Neural cell (in vitro differentiated cells): ENCODE results near the gene GRAMD1B. TPM values are rescaled to one million over a fixed set of nuclear protein-coding genes. Genes with fewer than 3 reads are reported as not detected.

ENCODE experiments used
- H2AFZ ChIP-seq: fragments of 200-600, 300-800 bp; sonication (generic), shearing (Covaris generic); 2 replicates; pipeline ENCODE4 v1.6.0; 2014; ENCODE audit warnings: low read depth, mild to moderate bottlenecking, antibody characterized with exemption, low read length, moderate library complexity
- H3F3A ChIP-seq: fragments of 200-600 bp; shearing (Covaris generic); 2 replicates; pipeline ENCODE4 v1.6.1; 2016; ENCODE audit warnings: mild to moderate bottlenecking, moderate library complexity, mixed read lengths, antibody characterized with exemption, low read length; ENCODE audit not compliant: insufficient read depth, poor library complexity, severe bottlenecking
- H3K27ac ChIP-seq: fragments of 200-600, 300-800 bp; sonication (generic), shearing (Covaris generic); 2 replicates; pipeline ENCODE4 v1.5.1; 2014; ENCODE audit warnings: mild to moderate bottlenecking, low read length, moderate library complexity
- H3K27me3 ChIP-seq: fragments of 300-800, 200-600 bp; sonication (generic), shearing (Covaris generic); 2 replicates; pipeline ENCODE4 v1.6.0; 2014; ENCODE audit warnings: mild to moderate bottlenecking, low read depth, low read length, moderate library complexity; ENCODE audit not compliant: insufficient read depth
- H3K36me3 ChIP-seq: fragments of 300-800, 200-600 bp; sonication (generic), shearing (Covaris generic); 2 replicates; pipeline ENCODE4 v1.5.1; 2014; ENCODE audit warnings: mild to moderate bottlenecking, antibody characterized with exemption, low read length, moderate library complexity; ENCODE audit not compliant: insufficient read depth
- H3K4me2 ChIP-seq: fragments of 300-800, 200-600 bp; sonication (generic), shearing (Covaris generic); 2 replicates; pipeline ENCODE4 v1.6.0; 2014; ENCODE audit warnings: mild to moderate bottlenecking, low read length
- H3K4me3 ChIP-seq: fragments of 300-800, 200-600 bp; sonication (generic), shearing (Covaris generic); 2 replicates; pipeline ENCODE4 v1.5.1; 2014; ENCODE audit warnings: mild to moderate bottlenecking, low read length, moderate library complexity
- H3K79me2 ChIP-seq: fragments of 200-600 bp; shearing (Covaris generic); replicated peaks from 2 replicates; pipeline ENCODE4 v1.6.0; 2014; ENCODE audit warnings: mild to moderate bottlenecking, low read length, moderate library complexity; ENCODE audit not compliant: insufficient read depth
- H3K9ac ChIP-seq: fragments of 300-800, 200-600 bp; sonication (generic), shearing (Covaris generic); 2 replicates; pipeline ENCODE4 v1.6.1; 2016; ENCODE audit warnings: mild to moderate bottlenecking, low read length, mixed read lengths
- H3K9me2 ChIP-seq: fragments of 200-600 bp; shearing (Covaris generic); 2 replicates; pipeline ENCODE4 v1.6.1; 2016; ENCODE audit warnings: mild to moderate bottlenecking, low read length, mixed read lengths; ENCODE audit not compliant: insufficient read depth
- H3K9me3 ChIP-seq: fragments of 200-600, 300-800 bp; sonication (generic), shearing (Covaris generic); 2 replicates; pipeline ENCODE4 v1.6.1; 2016; ENCODE audit warnings: mild to moderate bottlenecking, mixed run types, low read length, moderate library complexity, mixed read lengths
- H4K20me1 ChIP-seq: fragments of 200-600 bp; shearing (Covaris generic); 2 replicates; pipeline ENCODE4 v1.6.1; 2016; ENCODE audit warnings: mild to moderate bottlenecking, mixed run types; ENCODE audit not compliant: insufficient read depth
- CTCF ChIP-seq: fragments of 450-650 bp; IDR thresholded peaks from 2 replicates; pipeline ENCODE4 v1.5.1; 2014; ENCODE audit warnings: antibody characterized with exemption, mild to moderate bottlenecking, moderate library complexity; ENCODE audit not compliant: poor library complexity, severe bottlenecking
- EP300 ChIP-seq: fragments of 450-650 bp; conservative IDR thresholded peaks from 2 replicates; pipeline ENCODE4 v1.6.1; 2014; ENCODE audit warnings: antibody characterized with exemption, mild to moderate bottlenecking, moderate library complexity; ENCODE audit not compliant: poor library complexity, severe bottlenecking
- EZH2 ChIP-seq: fragments of 200-600, 300-800 bp; shearing (Covaris generic), sonication (generic); IDR thresholded peaks from 2 replicates; pipeline ENCODE4 v1.6.1; 2014; ENCODE audit warnings: antibody characterized with exemption, low read length, borderline replicate concordance, mild to moderate bottlenecking; ENCODE audit not compliant: insufficient read depth, poor library complexity, severe bottlenecking
- MXI1 ChIP-seq: fragments of 450-650 bp; conservative IDR thresholded peaks from 2 replicates; pipeline ENCODE4 v1.6.1; 2014; ENCODE audit warnings: antibody characterized with exemption, mild to moderate bottlenecking; ENCODE audit not compliant: poor library complexity, severe bottlenecking
- POLR2AphosphoS5 ChIP-seq: IDR thresholded peaks from 2 replicates; pipeline ENCODE4 v1.6.1; 2012
- RAD21 ChIP-seq: fragments of 450-650 bp; conservative IDR thresholded peaks from 2 replicates; pipeline ENCODE4 v1.6.1; 2014; ENCODE audit warnings: antibody characterized with exemption, mild to moderate bottlenecking, moderate library complexity
- REST ChIP-seq: IDR thresholded peaks from 2 replicates; pipeline ENCODE4 v1.6.1; 2012; ENCODE audit warnings: borderline replicate concordance
- SMC3 ChIP-seq: fragments of 450-650 bp; conservative IDR thresholded peaks from 2 replicates; pipeline ENCODE4 v1.6.1; 2014; ENCODE audit warnings: antibody characterized with exemption, mild to moderate bottlenecking, moderate library complexity; ENCODE audit not compliant: poor library complexity
- TAF1 ChIP-seq: IDR thresholded peaks from 2 replicates; pipeline ENCODE4 v1.6.1; 2012; ENCODE audit warnings: low read depth
- polyA plus RNA-seq: library from polyadenylated mRNA; depleted of rRNA; stranded (reverse); fragments of >200 nt; gene quantifications from 2 replicates; pipeline ENCODE4 v1.2.3, GENCODE V29; 2014

Gene GRAMD1B
- polyA plus RNA-seq, 1 donor from 2014 or later, result 1.5 TPM

DNA sequence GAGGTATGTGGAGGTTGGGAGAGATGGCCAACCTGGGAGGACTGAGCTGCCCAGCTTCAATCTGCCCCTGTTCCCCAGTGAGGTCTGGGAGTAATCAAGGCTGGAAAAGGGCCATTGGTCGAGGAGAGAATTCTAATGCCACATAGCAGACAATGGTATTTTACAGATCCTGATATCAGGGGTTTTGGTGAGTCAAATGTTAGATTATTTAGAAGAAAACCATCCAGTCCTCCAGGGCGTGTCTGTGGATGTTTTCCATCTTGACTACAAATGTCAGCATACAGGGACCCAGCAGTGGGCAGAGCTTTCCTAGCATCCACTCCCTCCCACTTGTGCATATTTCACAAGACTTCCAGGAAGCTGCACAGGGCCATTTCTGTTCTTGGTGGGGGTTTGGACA, 116.4 kb downstream of the GRAMD1B start:
- Histone ChIP-seq H3K4me2 (no peak overlapping the region), H3K27ac (no peak overlapping the region), H3K9ac (no peak overlapping the region), H3K27me3 (no peaks in the 10 kb centered on the region), H2AFZ (no peak overlapping the region), H3F3A (no peaks in the 10 kb centered on the region), H3K9me2 (no peaks in the 10 kb centered on the region), H3K36me3 (no peaks in the 10 kb centered on the region), H3K4me3 (no peak overlapping the region), H3K79me2 (no peaks in the 10 kb centered on the region), H3K9me3 (no peaks in the 10 kb centered on the region), H4K20me1 (no peaks in the 10 kb centered on the region)
- TF ChIP-seq TAF1 (no peak), POLR2AphosphoS5 (no peak), SMC3 (no peak), EP300 (no peak), CTCF (no peak), MXI1 (no peak), EZH2 (no peak), REST (no peak), RAD21 (no peak)

GRCh38 chr11:123547180-123547579, 117.1 kb downstream of the GRAMD1B start:
- H3K4me2 ChIP-seq, result no peak overlapping the region
- TF ChIP-seq TAF1 (no peak), EZH2 (no peak), REST (no peak), MXI1 (no peak), EP300 (no peak), CTCF (no peak), SMC3 (no peak), RAD21 (no peak), POLR2AphosphoS5 (no peak)
- H3K36me3 ChIP-seq, result no peaks in the 10 kb centered on the region
- H3F3A ChIP-seq, result no peaks in the 10 kb centered on the region
- H3K27ac ChIP-seq, result no peak overlapping the region
- H3K4me3 ChIP-seq, result no peak overlapping the region
- no peaks in the 10 kb centered on the region for H3K27me3 ChIP-seq
- H3K9me2 ChIP-seq, result no peaks in the 10 kb centered on the region
- H3K9me3 ChIP-seq, result no peaks in the 10 kb centered on the region
- H4K20me1 ChIP-seq, result no peaks in the 10 kb centered on the region
- H3K9ac ChIP-seq, result no peak overlapping the region
- no peak overlapping the region for H2AFZ ChIP-seq
- H3K79me2 ChIP-seq, result no peaks in the 10 kb centered on the region
